Measurements from ENCODE around the gene CDKN2D.
"Not testable (repeated sequence)": the region's sequence is repeated elsewhere in the genome, so short reads cannot be mapped to it uniquely, and the experiment has no call there.

The CDKN2D gene

DNA sequence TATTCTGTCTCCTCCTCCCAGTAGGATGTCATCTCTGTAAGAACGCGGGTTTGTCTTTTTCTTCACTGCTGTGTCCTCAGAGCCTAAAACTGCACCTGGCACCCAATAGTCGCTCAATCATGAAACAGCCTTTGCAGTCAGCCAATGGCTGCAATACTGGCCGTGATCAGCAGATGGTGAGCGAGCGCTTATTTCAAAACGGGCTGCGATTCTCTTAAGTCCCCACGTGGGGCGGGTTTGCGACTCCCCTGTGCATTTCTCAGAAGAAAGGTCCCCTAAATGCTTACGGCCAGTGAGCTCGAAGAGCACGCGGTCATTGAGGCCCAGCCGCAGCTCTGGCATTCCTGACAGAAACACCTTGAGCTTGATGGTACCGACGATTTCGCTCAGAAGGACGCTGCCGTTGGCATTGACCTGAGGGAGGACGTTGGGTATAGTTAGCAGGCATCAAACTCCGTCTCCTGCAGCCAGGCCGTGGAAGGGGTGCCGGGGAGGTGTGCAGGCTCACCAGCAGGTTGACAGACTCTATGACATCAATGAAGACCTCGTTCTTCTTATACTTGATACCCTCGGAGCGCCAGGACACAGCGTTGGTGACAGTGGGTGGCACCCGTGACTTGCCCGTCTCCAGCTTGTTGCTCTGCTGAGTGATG, 12.3 kb upstream of the CDKN2D start:
- peak; percentile 77 to 79 (median 78) for DNase-seq (ENCODE audit: low read depth in 3 of 3)

- no peak for DNase-seq (ENCODE audit: low read depth in 3 of 3)
Measured at GRCh38 chr19:10577951-10578350, 9.2 kb upstream of the CDKN2D start.

DNA sequence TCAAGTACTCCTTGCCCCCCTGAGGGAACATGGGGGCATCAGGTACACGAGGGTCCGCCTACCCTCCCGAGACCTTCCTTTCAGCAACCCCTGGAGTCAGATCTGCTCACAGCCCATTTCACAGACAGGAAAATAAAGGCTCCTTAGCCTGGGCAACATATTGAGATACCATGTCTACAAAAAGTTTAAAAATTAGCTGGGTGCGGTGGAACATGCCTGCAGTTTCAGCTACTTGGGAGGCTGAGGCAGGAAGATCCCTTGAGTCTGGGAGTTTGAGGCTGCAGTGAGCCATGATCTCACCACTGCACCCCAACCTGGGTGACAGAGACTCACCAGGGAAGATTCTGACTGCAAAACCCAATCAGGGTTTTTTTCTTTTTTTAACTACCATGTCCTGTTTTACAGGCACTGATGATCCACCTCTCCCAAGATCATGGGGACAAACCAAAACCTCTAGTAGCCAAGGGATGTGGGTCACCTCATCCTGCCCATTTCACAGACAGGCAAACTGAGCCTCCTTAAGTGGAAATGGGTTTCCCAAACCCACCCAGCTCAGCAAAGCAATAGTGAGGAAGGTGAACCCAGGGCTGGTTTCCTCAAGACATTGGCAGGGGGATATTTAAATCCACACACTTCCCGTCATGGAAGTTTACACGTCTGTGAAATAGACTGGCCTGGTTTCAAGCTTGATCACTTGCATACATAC, 6.4 kb upstream of the CDKN2D start:
- DNase-seq (ENCODE audit: low read depth in 3 of 3), result no peak

GRCh38 chr19:10574462-10574861, 5.7 kb upstream of the CDKN2D start:
- no peak for DNase-seq (ENCODE audit: low read depth in 3 of 3)

GRCh38 chr19:10573793-10574192, 5.0 kb upstream of the CDKN2D start:
- not testable (repeated sequence) for DNase-seq (ENCODE audit: low read depth in 3 of 3)

DNA sequence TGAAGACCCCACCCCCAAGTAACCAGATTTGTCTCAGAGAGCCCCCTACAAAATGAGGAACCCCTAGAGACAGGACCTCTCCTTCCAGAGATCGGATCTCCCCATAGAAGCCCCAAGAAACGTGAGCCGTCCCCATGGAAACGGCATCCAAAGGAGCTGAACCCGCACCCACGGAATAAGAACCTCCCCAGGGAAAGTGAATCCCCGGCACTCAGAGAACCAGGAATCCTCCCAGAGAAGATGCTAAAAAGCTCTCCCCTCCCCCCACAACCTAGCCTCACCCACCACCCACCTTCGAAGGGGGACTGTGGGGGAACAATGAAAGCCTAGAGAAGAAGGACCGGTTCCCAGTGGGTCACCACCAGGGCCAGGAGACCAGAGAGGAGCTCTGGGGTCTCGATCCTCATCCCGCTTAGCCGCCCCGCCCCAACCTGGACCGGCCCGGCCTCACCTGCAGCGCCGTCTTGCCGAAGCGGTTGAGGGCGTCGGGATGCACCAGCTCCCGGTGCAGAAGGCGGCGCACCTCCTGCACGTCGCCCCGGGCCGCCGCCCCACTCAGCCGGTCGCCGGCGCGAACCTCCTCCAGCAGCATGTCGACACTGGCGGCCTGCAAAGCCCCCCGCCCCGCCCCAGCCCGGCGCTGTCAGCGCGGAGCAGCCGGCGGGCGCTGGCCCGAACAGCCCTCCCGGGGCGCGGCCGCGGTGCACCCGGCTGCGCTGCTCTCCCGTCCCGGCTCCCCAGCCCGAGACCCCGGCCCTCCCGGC, 535 bp downstream of the CDKN2D start:
- DNase-seq (ENCODE audit: low read depth in 3 of 3), result no peak

DNA sequence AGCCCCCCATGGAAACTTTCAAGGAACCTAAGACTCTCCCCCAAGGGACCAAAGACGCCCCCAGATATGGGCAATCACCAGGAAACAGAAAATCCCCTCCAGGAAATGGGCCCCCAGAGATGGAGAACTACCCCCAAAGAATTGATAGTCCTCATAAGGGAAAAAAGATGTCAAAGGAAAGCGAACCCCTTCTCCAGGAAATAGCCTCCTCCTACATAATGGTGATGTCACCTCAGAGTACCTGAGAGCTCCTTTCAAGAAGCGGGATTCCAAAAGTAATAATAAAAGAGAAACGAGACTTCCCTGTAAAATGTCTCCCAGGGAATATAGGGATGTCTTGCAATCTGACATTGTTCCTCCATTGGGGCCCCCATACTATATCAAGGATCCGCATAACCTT, 1.1 kb downstream of the CDKN2D start:
- DNase-seq (ENCODE audit: low read depth in 3 of 3), result no peak

DNA sequence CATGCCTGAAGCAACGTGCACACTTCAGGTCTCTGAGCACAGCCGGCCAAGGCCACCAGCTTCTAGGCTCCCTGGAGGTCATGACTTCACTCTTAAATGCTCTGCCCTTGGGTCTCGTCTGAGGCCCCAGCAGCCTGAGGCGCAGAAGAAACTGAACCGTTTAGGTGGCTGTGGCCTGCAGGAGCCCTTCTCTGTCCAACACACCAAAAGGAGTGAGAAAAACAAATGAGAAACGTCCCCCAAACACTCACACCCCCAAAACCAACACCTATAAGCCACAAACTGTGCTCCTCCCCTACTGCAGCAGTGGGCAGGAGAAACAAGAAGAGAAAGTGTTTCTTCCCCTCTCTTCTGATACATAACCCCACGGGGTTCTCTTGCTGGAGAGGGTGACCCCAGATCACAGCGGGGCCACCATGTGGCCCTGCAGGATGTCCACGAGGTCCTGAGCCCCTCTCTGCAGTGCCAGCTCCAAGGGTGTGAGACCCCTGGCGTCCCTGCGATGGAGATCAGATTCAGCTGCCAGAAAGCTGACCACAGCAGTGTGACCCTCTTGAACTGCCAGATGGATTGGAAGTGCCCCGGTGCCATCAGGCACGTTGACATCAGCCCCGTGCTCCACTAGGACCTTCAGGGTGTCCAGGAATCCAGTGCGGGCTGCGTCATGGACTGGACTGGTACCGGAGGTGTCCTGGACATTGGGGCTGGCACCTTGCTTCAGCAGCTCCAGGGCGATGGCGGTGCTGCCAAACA, 1.9 kb downstream of the CDKN2D start:
- no peak for DNase-seq (ENCODE audit: low read depth in 3 of 3)

DNA sequence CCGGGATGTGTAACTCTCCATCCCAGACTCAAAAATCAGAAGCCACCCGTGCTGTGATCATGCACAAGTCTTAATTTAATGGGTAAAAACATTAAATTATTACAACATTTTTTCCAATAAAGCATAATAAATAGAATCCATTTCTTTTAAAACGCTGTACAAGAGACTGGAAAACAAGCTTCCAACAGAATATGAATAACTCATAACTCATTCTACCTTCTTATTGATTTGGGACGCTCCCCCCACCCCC, 2.4 kb downstream of the CDKN2D start:
- DNase-seq (ENCODE audit: low read depth in 3 of 3), result no peak

- DNase-seq (ENCODE audit: low read depth in 3 of 3), result peak; percentile 97 to 98 (median 97)
Measured at GRCh38 chr19:10565567-10566407, 3.0 kb downstream of the CDKN2D start, which contains the start of gene KRI1. Gene KRI1, minus strand, starts transcription at chr19:10566010. Its CDS starts 11 bp downstream, at chr19:10565999.

GRCh38 chr19:10565028-10565566, 3.7 kb downstream of the CDKN2D start:
- DNase-seq (ENCODE audit: low read depth in 3 of 3), result peak in 1 of 3 experiments; percentile 42

GRCh38 chr19:10562609-10563008, 6.2 kb downstream of the CDKN2D start:
- DNase-seq (ENCODE audit: low read depth in 3 of 3), result no peak

DNA sequence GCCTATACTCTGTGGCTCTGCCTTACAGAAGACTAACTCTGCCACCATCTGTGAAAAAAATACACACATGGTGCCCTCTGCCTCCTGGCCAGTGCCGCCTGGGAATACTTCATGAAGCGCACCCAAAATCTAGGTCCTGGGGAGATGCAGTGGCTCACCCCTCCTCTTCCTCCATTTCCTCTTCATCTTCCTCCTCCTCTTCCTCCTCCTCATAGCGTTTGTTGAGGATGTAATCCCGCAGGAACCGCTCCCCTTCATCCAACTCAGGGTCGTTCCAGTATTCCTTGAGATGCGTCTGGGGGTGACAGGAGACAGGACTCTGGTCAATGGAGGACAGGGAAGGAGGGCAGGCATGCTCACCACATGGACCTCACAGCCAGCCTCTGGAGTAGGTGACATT, 8.6 kb downstream of the CDKN2D start:
- no peak for DNase-seq (ENCODE audit: low read depth in 3 of 3)

- DNase-seq (ENCODE audit: low read depth in 3 of 3), result no peak
Measured at GRCh38 chr19:10557603-10558197, 11.1 kb downstream of the CDKN2D start.

DNA sequence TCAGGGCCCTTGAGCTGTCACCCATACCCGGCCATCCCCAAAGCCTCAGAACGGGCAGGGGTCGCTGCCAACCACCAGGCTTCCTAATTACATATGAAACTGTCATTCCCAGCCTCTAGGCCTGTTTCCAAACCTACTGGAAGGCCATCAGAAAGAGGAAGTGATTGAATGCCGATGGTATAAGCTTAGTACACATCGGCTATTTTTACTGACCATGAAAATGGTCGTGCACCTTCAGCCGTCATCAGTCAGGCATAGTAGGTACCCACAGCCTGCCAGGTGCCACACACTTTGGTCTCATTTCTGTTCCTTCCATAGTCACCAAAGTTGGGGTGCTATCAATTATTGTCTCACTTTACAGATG, 13.2 kb downstream of the CDKN2D start:
- no peak for DNase-seq (ENCODE audit: low read depth in 3 of 3)

DNA sequence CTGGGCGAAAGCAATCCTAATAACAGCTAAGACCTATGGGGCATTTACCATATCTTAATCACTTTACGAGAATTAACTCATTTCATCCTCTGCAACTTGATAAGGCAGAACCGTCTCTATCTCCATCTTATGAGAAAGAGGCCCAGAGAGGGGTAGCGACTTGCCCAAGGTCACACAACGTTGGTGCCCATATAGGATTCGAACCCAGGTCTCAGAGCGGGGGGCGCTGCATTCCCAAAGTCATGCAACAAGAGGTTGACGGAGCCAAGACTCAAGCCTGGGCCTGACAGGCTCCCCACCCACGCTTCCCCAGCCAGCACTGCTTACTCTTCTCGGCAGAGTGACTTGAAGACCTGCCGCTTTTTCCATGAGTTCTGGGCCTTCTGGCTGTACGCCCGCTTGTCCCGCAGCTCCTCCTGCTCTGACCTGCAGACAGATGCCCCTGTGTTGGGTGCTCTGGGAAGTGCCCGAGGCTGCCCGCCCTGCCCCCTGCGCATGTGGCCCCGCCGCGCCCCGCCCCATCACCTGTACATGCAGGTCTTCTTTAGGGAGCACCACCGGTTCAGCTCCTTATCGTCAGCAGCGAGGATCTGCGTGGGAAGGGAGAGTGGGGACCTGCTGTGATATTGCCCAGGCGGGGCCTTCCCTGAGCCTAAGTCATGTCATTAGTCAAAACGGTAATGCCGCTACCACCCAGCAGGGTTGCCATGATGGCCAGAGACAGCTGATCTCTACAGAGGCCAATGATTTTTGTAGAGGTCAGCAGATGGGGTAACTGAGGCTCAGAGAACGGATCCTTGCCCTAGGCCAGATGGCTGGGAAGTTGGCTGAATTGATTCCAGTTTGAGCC, 13.8 kb downstream of the CDKN2D start:
- DNase-seq (ENCODE audit: low read depth in 3 of 3), result no peak

DNA sequence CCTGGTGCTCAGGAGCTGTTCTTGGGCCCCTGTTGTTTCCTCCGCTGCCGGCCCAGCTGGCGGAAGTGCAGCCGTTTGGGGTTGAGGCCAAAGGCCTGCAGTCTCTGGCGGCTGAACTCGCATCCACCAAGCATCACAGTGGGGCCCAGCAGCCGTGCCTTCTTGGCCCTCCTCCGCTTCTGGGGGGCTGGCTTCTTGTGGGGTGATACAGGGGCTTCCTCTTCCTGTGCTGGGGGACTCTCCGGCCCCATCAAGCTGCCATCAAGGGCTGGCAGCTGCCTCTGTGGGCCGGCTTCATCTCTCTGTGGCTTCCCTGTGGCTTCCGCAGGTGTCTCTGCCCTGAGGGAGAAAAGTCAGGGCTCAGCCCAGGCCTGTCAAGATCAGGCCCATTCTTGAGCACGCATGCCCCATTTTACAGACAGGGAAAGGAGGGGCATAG, 14.8 kb downstream of the CDKN2D start:
- DNase-seq (ENCODE audit: low read depth in 3 of 3), result no peak

DNA sequence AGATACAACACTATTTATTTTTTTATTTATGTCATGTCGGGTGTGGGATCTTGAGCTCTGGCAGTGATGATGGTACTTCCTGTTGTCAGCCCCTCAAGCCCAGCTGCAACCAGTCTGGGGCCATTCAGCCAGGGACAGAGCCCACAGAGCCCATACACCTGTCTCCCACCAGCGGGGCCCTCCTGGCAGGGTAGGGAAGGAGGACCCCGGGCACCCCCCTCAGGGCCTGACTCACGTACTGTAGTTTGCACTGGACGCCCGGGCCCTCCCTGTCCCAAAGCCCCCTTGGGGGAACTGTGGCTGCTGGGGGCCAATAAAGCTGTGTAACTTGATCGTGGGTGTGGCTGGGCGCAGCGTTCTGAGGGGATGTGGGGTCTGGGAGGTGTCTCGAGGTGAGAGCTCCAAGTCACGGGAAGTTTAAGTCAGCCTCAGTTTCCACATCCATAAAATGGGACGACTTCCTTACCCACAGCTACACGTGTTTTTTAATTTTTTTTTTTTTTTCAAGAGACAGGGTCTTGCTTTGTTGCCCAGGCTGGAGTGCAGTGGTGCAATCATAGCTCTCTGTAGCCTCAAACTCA, 15.6 kb downstream of the CDKN2D start:
- DNase-seq (ENCODE audit: low read depth in 3 of 3), result no peak

DNA sequence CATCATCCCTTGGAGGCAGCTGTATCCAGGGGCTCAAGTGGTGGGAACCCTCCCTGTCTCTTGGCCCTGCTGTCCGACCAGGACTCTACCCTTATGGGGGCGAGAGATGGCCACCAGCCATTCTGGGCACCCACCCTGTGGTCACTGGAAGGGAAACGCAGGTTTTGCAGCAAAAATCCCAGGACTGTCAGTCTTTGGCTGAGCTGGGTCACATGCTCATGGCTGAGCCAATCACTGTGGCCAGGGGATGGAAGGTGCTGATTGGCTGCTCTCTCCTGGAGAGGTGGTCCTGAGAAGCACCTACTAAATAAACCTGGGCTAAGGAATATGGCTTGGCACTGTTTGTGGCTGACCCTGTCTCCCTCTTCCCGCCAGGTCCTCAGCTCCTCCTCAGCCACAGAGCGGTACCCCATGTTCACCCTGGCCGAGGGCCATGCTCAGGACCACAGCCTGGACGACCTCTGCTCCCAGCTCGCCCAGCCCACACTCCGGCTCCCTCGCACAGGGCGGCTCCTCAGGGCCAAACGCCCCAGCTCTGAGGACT, 16.2 kb downstream of the CDKN2D start:
- DNase-seq (ENCODE audit: low read depth in 3 of 3), result no peak

Measured in stimulated activated CD4-positive, alpha-beta T cell treated with anti-CD3 and anti-CD28 coated beads, TNF-alpha, amount 100 ng/mL, for 4 hours (primary cell).